HepG2 (cell line): ENCODE data around the gene TOP2A. TPM values are rescaled to one million over a fixed set of nuclear protein-coding genes. Genes with fewer than 3 reads are reported as not detected.

ENCODE experiments used
- ARHGAP35 ChIP-seq: sonication (generic); formaldehyde crosslinking; IDR thresholded peaks from 2 replicates; pipeline ENCODE4 v1.9.0; 2022; ENCODE audit warnings: mild to moderate bottlenecking, inconsistent platforms, moderate library complexity, missing genetic modification reagents, borderline replicate concordance
- ASH2L ChIP-seq: fragments of 300-600, 200-600 bp; sonication (generic); IDR thresholded peaks from 2 replicates; pipeline ENCODE4 v1.7.0; 2017; ENCODE audit warnings: low read depth, mild to moderate bottlenecking, moderate library complexity, mixed read lengths, low read length; ENCODE audit not compliant: insufficient read length
- ATF1 ChIP-seq: IDR thresholded peaks from 2 replicates; pipeline ENCODE4 v1.6.1; 2016; ENCODE audit warnings: mild to moderate bottlenecking, control low read depth
- BHLHE40 ChIP-seq: IDR thresholded peaks from 2 replicates; pipeline ENCODE4 v1.6.1; 2011; ENCODE audit warnings: low read length, improper control_type of control experiment
- EHMT2 ChIP-seq: fragments of 200-600 bp; sonication (generic); IDR thresholded peaks from 2 replicates; pipeline ENCODE4 v1.7.0; 2017; ENCODE audit warnings: antibody characterized with exemption, low read depth, low read length, borderline replicate concordance
- GATAD1 ChIP-seq: IDR thresholded peaks from 2 replicates; pipeline ENCODE4 v1.6.1; 2016; ENCODE audit warnings: missing genetic modification reagents, missing compliant biosample characterization
- HDAC2 ChIP-seq: sonication (generic); formaldehyde crosslinking; IDR thresholded peaks from 2 replicates; pipeline ENCODE4 v1.4.0; 2020; ENCODE audit warnings: missing genetic modification reagents
- HIVEP1 ChIP-seq: sonication (generic); formaldehyde crosslinking; IDR thresholded peaks from 2 replicates; pipeline ENCODE4 v1.4.0; 2020; ENCODE audit warnings: mild to moderate bottlenecking, missing genetic modification reagents
- KDM6A ChIP-seq: IDR thresholded peaks from 2 replicates; pipeline ENCODE4 v1.6.1; 2016; ENCODE audit warnings: low read depth
- KLF12 ChIP-seq: sonication (generic); formaldehyde crosslinking; IDR thresholded peaks from 2 replicates; pipeline ENCODE4 v1.4.0; 2020; ENCODE audit warnings: missing genetic modification reagents, borderline replicate concordance
- KLF6 ChIP-seq: IDR thresholded peaks from 2 replicates; pipeline ENCODE4 v1.8.0; 2016; ENCODE audit warnings: missing biosample characterization, missing genetic modification reagents
- LCORL ChIP-seq, 2 experiments: fragments of 450-650 bp in 1 of 2; sonication (generic) in 1 of 2; formaldehyde crosslinking in 1 of 2; IDR thresholded peaks; 2 replicates each; pipeline versions ENCODE4 v1.5.0 to v1.6.1; 2017 to 2020; ENCODE audit warnings: antibody characterized with exemption in 1 of 2, missing genetic modification reagents in 1 of 2
- SMAD9 ChIP-seq: sonication (generic); formaldehyde crosslinking; IDR thresholded peaks from 2 replicates; pipeline ENCODE4 v1.5.1; 2020; ENCODE audit warnings: mild to moderate bottlenecking, missing genetic modification reagents
- TMF1 ChIP-seq: sonication (generic); formaldehyde crosslinking; IDR thresholded peaks from 2 replicates; pipeline ENCODE4 v1.8.1; 2022; ENCODE audit warnings: low read depth, missing genetic modification reagents
- ZC3H4 ChIP-seq: sonication (generic); formaldehyde crosslinking; IDR thresholded peaks from 2 replicates; pipeline ENCODE4 v1.4.0; 2020; ENCODE audit warnings: missing genetic modification reagents, borderline replicate concordance
- ZFP36L2 ChIP-seq: sonication (generic); formaldehyde crosslinking; IDR thresholded peaks from 2 replicates; pipeline ENCODE4 v1.4.0; 2020; ENCODE audit warnings: missing genetic modification reagents
- ZNF572 ChIP-seq: sonication (generic); formaldehyde crosslinking; IDR thresholded peaks from 2 replicates; pipeline ENCODE4 v1.5.1; 2020; ENCODE audit warnings: mild to moderate bottlenecking, missing genetic modification reagents
- ZNF598 ChIP-seq: sonication (generic); formaldehyde crosslinking; IDR thresholded peaks from 2 replicates; pipeline ENCODE4 v1.5.1; 2020; ENCODE audit warnings: mild to moderate bottlenecking, missing genetic modification reagents, borderline replicate concordance
- ZNF749 ChIP-seq: sonication (generic); formaldehyde crosslinking; IDR thresholded peaks from 2 replicates; pipeline ENCODE4 v1.8.0; 2022; ENCODE audit warnings: mild to moderate bottlenecking, missing genetic modification reagents, moderate library complexity, borderline replicate concordance
- polyA plus RNA-seq, 8 experiments: library from polyadenylated mRNA; depleted of rRNA in 3 of 8; stranded (reverse) in 7 of 8; unstranded in 1 of 8; fragments of >200 nt; fragmentation: Illumina TruSeq in 4 of 8; extraction: Trizol in 4 of 8; gene quantifications; 2 replicates each; pipeline versions ENCODE4 v1.2.1 to v1.2.3, GENCODE V29; 2011 to 2016; ENCODE audit warnings: low read depth in 4 of 8, missing spikeins in 1 of 8, mixed read lengths in 1 of 8; ENCODE audit not compliant: insufficient read depth in 1 of 8
- total RNA-seq, 5 experiments: library from RNA; depleted of rRNA; stranded (reverse); fragments of >200 nt; fragmentation: Illumina TruSeq; extraction: Trizol; gene quantifications; 2 replicates each; pipeline ENCODE4 v1.2.3, GENCODE V29; 2016; ENCODE audit warnings: low read depth in 1 of 5
- TF ChIP-seq, protein P1 (sequence below): sonication (generic); formaldehyde crosslinking; IDR thresholded peaks from 2 replicates; pipeline ENCODE4 v1.4.0; 2020; ENCODE audit warnings: missing genetic modification reagents
- TF ChIP-seq, protein P2 (sequence below): sonication (generic); formaldehyde crosslinking; IDR thresholded peaks from 2 replicates; pipeline ENCODE4 v1.4.0; 2020; ENCODE audit warnings: mild to moderate bottlenecking, missing genetic modification reagents
- TF ChIP-seq, protein P3 (sequence below): sonication (generic); formaldehyde crosslinking; IDR thresholded peaks from 2 replicates; pipeline ENCODE4 v1.8.1; 2023; ENCODE audit warnings: missing genetic modification reagents, mild to moderate bottlenecking, borderline replicate concordance
- TF ChIP-seq, protein P4 (sequence below): sonication (generic); formaldehyde crosslinking; IDR thresholded peaks from 2 replicates; pipeline ENCODE4 v1.5.0; 2020; ENCODE audit warnings: missing genetic modification reagents
- TF ChIP-seq, protein P5 (sequence below): conservative IDR thresholded peaks from 2 replicates; pipeline ENCODE4 v1.6.1; 2018; ENCODE audit warnings: missing genetic modification reagents

TOP2A gene
- total and polyA plus RNA-seq, 2 of the 13 experiments (the other 11 are each of a cell fraction or from before 2014, with no cell fraction given): 108 to 327 TPM

DNA sequence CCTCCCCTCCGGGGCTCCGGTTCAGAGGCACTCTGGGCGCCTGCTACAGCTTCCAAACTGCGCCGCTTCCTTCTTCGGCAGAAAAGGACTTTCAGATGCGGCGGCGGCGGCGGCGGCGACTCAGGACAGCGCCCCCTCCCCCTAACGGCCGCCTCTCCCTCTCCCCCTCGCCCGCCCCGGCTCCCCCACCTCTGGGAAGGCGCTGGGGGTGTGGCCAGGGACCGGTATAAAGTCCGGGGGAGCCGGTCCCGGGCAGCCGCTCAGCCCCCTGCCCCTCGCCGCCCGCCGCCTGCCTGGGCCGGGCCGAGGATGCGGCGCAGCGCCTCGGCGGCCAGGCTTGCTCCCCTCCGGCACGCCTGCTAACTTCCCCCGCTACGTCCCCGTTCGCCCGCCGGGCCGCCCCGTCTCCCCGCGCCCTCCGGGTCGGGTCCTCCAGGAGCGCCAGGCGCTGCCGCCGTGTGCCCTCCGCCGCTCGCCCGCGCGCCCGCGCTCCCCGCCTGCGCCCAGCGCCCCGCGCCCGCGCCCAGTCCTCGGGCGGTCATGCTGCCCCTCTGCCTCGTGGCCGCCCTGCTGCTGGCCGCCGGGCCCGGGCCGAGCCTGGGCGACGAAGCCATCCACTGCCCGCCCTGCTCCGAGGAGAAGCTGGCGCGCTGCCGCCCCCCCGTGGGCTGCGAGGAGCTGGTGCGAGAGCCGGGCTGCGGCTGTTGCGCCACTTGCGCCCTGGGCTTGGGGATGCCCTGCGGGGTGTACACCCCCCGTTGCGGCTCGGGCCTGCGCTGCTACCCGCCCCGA is 25.7 kb upstream of the TOP2A start, which contains the start of gene IGFBP4 (continued):
- peak; percentile 69; the same call in 1 of the 2 replicates for TF ChIP-seq HDAC2 (CRISPR knock-in tag)
- TF ChIP-seq, protein P1, sequence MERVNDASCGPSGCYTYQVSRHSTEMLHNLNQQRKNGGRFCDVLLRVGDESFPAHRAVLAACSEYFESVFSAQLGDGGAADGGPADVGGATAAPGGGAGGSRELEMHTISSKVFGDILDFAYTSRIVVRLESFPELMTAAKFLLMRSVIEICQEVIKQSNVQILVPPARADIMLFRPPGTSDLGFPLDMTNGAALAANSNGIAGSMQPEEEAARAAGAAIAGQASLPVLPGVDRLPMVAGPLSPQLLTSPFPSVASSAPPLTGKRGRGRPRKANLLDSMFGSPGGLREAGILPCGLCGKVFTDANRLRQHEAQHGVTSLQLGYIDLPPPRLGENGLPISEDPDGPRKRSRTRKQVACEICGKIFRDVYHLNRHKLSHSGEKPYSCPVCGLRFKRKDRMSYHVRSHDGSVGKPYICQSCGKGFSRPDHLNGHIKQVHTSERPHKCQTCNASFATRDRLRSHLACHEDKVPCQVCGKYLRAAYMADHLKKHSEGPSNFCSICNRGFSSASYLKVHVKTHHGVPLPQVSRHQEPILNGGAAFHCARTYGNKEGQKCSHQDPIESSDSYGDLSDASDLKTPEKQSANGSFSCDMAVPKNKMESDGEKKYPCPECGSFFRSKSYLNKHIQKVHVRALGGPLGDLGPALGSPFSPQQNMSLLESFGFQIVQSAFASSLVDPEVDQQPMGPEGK (CRISPR knock-in tag): peak; percentile 83
- TF ChIP-seq, protein P2, sequence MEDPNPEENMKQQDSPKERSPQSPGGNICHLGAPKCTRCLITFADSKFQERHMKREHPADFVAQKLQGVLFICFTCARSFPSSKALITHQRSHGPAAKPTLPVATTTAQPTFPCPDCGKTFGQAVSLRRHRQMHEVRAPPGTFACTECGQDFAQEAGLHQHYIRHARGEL (CRISPR knock-in tag): peak; percentile 89; the same call in 1 of the 2 replicates
- TF ChIP-seq GATAD1 (CRISPR knock-in tag): peak; percentile 32; the same call in 1 of the 2 replicates
- TF ChIP-seq BHLHE40: no peak
- TF ChIP-seq TMF1 (CRISPR knock-in tag): peak; percentile 98
- no peak for TF ChIP-seq LCORL (IDR thresholded peaks at IDR 0.05)
- no peak for TF ChIP-seq LCORL (CRISPR knock-in tag; IDR thresholded peaks at IDR 0.05)
- TF ChIP-seq ZNF598 (CRISPR knock-in tag): no peak
- peak; percentile 16 for TF ChIP-seq ASH2L
- TF ChIP-seq, protein P3, sequence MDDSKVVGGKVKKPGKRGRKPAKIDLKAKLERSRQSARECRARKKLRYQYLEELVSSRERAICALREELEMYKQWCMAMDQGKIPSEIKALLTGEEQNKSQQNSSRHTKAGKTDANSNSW (CRISPR knock-in tag): peak; percentile 70; the same call in 1 of the 2 replicates
- no peak for TF ChIP-seq KDM6A (CRISPR knock-in tag)
- 0 out of 2 replicates have a peak, but pooled peaks have one; percentile 58 for TF ChIP-seq KLF6
- peak; percentile 79; the same call in 1 of the 2 replicates for TF ChIP-seq ARHGAP35 (CRISPR knock-in tag)
- no peak for TF ChIP-seq ZC3H4 (CRISPR knock-in tag)
- TF ChIP-seq ZFP36L2 (CRISPR knock-in tag): no peak
- no peak for TF ChIP-seq ATF1 (CRISPR knock-in tag)
- TF ChIP-seq ZNF572: no peak
- TF ChIP-seq KLF12 (CRISPR knock-in tag): 0 out of 2 replicates have a peak, but pooled peaks have one; percentile 38
- TF ChIP-seq, protein P4, sequence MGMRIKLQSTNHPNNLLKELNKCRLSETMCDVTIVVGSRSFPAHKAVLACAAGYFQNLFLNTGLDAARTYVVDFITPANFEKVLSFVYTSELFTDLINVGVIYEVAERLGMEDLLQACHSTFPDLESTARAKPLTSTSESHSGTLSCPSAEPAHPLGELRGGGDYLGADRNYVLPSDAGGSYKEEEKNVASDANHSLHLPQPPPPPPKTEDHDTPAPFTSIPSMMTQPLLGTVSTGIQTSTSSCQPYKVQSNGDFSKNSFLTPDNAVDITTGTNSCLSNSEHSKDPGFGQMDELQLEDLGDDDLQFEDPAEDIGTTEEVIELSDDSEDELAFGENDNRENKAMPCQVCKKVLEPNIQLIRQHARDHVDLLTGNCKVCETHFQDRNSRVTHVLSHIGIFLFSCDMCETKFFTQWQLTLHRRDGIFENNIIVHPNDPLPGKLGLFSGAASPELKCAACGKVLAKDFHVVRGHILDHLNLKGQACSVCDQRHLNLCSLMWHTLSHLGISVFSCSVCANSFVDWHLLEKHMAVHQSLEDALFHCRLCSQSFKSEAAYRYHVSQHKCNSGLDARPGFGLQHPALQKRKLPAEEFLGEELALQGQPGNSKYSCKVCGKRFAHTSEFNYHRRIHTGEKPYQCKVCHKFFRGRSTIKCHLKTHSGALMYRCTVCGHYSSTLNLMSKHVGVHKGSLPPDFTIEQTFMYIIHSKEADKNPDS (CRISPR knock-in tag): no peak
- TF ChIP-seq, protein P5, sequence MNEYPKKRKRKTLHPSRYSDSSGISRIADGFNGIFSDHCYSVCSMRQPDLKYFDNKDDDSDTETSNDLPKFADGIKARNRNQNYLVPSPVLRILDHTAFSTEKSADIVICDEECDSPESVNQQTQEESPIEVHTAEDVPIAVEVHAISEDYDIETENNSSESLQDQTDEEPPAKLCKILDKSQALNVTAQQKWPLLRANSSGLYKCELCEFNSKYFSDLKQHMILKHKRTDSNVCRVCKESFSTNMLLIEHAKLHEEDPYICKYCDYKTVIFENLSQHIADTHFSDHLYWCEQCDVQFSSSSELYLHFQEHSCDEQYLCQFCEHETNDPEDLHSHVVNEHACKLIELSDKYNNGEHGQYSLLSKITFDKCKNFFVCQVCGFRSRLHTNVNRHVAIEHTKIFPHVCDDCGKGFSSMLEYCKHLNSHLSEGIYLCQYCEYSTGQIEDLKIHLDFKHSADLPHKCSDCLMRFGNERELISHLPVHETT: 0 out of 2 replicates have a peak, but pooled peaks have one; percentile 20
- no peak for TF ChIP-seq EHMT2
- TF ChIP-seq ZNF749 (CRISPR knock-in tag): no peak
- peak; percentile 75 for TF ChIP-seq HIVEP1 (CRISPR knock-in tag)
- TF ChIP-seq SMAD9 (CRISPR knock-in tag): no peak
